GM18867 (cell line): Measurements from ENCODE around the gene IGF2.

Source experiments
- ATAC-seq: cut with Tn5 transposase; IDR thresholded peaks from one replicate; pipeline ENCODE4 v1.9.1; 2021; ENCODE audit warnings: mild to moderate bottlenecking, moderate library complexity; ENCODE audit not compliant: unreplicated experiment

The IGF2 gene

DNA sequence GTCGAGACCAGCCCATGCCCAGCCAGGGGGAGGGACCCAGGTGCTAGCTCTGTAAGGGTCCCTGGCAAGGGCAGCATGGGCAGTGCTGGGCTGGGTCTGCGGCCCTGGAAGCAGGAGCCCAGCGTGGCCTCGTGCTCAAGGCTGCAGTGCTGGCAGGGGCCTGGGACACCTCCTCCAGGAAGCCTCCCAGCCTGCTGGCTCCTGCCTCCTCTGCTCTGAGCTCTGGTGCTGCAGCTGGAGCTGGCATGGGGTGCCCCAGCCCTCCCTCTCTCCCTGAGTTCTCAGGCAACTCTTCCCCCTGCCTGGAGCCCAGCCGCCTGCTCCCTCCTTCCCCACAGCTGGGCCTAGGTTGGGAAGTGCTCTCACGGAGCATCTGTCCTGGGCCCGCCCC lies 15.0 kb upstream of the IGF2 start:
- ATAC-seq = no peak

GRCh38 chr11:2153581-2154194 lies 14.5 kb upstream of the IGF2 start:
- no peak for ATAC-seq

DNA sequence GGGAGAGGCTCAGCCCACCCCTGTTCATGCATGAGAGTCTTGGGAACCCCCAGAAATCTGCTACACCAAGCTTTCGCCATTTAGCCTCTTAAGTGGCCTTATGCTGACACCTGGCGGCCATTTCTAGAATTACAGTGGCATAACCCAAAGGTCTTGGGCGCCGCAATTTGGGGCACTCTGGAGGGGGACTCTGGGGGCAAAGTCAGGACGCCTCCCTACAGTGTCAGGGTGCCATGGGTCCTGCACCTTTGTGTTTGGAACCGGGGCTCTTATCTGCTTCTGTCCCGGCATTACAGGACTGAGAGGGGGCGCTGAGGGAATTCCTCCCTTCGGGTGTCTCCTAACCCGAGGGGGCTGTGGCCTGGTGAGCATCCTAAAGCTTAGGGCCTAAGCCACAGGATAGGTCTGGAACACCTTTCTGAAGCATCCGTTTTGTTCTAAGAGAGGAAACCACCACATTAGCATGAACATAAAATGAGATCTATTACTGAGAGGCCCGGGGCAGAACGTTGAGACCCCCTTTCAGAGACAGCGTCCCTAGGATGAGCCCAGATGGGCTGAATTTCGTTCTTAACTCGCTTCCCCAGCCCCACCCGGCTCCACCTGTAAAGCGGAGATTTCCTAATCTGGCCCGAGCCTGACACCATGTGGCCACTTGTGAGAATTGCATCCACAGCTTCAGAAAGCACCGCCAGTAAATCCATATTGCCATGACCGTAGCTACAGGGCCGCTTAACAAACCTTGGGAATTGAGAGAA lies 12.5 kb upstream of the IGF2 start:
- ATAC-seq = no peak

GRCh38 chr11:2149864-2150847 lies 11.0 kb upstream of the IGF2 start:
- ATAC-seq = no peak

GRCh38 chr11:2149460-2149859 lies 10.3 kb upstream of the IGF2 start:
- no peak for ATAC-seq

- no peak for ATAC-seq
These were observed 9.4 kb upstream of the IGF2 start for GRCh38 chr11:2148595-2148994.

- no peak for ATAC-seq
These were observed 8.2 kb upstream of the IGF2 start for GRCh38 chr11:2147391-2147790.

DNA sequence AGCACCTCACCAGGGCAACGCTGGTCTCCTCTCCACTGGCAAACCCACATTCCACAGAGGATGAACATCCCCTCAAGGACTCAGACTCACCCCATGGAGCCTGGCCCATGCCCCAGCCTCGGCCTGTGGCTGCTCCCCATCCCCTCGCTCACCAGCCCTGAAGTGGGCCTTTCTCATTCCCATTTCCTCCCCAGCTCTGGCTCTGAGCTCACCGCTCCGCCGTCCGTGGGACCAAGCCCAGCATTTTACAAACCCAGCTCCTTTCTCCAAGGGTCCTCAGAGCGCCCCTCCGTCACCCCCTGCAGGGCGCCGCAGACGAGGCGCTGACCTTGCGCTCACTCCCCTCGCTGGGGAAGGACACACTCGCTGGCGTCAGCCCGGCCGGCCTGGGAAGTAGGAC lies 6.9 kb upstream of the IGF2 start:
- no peak for ATAC-seq

DNA sequence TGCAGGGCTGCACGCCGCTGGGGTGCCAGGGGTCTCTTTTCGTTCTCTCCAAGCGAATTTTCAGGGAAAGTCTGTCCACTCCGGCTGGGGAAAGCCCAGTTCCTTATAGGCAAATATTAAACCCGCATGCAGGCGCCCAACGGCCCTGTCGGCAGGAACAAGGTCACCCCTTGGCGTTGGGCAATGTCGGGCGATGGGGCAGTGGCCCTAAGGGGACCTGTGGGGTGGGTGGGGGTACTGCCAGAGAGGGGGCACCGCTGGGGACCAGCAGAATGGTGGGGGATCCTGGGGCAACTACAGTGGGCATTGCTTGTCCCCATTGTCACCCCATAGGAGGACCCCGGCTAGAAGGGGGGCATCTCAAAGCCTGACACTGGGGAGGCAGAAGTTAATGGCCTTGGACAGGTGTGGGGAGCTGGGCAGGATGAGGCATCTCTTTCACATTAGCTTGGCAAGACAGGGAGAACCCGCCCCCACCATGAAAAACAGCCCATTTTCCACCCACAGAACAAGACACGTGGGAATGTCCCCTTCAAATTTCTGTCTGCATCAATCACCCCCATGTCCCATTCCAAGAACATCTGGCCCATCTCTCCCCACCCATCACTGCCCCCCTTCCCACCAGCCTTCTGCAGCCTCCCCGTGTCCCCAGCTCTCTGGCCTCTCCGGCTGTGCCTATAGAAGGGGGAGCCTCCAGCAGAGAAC lies 5.5 kb upstream of the IGF2 start:
- ATAC-seq = no peak

DNA sequence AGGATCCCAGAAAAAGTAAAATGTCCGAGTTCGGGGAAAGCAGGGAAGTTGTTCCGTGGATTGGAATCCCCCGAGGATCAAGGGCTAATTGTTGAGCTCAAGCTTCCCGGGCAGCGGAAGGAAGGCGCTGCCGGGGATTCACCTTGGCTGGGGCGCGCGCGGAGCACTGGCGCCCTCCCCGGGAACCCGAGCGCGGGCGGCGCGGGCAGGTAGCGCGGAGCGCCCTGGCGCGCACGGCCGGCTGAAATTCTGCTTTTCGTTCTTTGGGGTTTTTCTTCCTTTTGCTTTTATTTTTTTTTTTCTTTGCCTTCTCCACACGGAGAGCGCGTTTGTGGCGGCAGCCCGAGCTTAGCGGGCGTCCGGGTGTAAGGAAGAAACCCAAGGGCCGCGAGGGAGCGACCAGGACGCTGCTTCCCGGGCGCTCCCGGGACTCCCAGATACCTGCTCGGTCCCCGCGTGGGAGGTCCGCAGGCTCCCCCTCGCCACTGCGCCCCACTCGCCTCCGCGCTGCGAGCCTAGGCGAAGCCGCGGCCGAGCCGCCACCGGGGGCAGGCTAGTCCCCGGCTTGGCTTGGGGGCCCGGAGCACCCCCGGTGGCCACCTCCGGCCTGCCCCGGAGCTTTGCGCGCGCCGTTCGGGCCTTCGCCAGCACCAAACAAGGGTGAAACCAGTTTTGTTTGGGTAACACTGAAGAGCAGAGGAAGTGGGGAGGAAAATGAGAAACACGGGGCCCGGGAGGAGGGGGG lies 4.8 kb upstream of the IGF2 start:
- no peak for ATAC-seq

DNA sequence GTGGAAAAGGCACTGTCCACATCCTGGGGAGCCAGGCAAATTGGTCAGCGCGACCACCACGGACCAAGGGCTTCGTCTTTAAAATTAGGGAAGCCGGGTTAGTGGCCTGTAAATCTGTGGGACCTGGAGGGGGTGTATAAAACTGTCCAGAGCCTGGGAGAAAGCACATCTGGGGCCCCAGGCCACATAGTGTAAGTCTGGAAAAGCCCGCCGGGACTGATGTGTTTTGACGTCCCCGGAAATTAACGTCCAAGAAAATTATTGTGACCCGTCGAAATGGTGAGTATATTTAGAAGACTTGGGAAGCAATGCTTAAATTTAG lies 4.2 kb upstream of the IGF2 start:
- ATAC-seq = no peak

DNA sequence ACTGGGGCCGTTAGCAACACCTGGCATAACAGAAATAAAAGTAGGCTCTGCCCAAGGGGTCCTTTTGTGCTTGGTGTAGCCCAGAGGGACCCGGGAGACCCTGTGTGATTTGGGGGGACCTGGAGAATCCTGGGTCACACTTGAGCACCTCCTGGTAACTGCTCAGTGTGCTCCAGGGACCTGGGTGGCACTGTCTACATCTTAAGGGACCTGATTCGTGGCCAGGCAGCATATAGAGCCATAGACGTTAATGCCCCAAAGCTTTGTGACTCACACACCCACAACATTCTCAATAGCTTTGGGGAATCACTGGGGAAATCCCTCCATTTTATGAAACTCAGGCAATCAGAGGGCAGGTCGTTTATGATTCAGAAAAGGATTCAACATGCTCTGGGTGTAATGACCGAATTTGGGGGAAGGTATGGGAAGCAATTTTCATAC lies 3.6 kb upstream of the IGF2 start:
- no peak for ATAC-seq

- no peak for ATAC-seq
These were observed 3.1 kb upstream of the IGF2 start for GRCh38 chr11:2142300-2142759.

- no peak for ATAC-seq
These were observed 1.5 kb upstream of the IGF2 start for GRCh38 chr11:2140411-2141400.

DNA sequence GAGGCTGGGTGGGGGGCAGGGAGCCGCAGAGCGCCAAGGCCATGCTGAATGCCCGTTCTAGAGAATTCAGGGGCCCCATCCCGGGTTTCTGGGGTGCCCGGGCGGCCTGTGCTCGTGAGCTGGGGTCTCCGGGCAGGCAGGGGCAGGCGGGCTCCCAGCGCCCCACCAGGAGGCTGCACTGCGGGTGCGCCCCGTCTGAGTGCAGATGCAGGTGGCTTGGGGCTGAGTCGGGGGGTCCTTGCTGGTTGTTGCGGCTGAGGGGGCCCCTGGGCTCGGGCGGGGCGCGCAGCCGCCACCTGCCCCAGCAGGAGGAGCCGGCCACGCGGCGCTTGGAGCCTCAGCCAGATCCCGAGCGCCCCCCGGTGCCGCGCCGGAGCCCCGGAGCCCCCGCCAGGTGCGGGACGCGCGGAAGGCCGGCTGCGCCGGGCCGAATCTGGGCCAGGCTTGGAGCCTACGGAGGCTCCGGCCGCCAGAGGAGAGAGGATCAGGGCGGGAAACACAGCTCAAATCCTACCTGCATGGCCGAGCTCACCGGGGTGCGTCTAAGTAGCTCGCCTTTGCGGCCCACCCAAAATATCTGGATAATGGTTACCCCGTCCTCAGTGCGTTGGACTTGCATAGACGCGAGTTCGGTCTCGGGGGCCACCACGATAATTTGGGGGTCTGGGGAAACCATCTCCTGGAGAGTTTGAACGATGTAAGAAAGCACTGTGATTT lies 590 bp upstream of the IGF2 start:
- ATAC-seq = no peak

GRCh38 chr11:2138431-2139122 lies 612 bp downstream of the IGF2 start:
- ATAC-seq = no peak

- no peak for ATAC-seq
These were observed 1.1 kb downstream of the IGF2 start for GRCh38 chr11:2138068-2138430.
